ENCODE measurements around the gene DOCK4.

DOCK4 gene

DNA sequence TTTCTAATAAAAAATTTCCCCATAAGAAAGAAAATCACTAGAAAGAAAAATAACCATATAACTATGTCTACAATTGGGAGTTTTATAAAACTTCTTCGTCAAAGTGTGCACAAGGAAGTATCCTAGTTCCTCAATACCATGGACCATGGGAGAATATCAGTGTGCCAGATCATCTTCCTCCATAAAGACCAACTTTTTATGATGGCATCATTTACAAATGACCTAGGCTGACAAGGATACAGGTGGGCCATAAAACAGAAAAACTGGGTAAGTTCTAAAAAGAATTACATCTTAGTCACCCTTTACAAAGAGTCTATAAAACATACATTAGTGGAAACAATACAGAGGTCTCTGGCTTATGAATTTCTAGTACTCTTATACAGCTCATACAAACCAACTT is 303.2 kb downstream of the DOCK4 start:
- no peak for DNase-seq (ENCODE audit: low spot score)

GRCh38 chr7:111900283-111900682 is 305.9 kb downstream of the DOCK4 start:
- no peak for DNase-seq (ENCODE audit: low spot score)

GRCh38 chr7:111895049-111895448 is 311.1 kb downstream of the DOCK4 start:
- DNase-seq (ENCODE audit: low spot score), result no peak

- no peak for DNase-seq (ENCODE audit: low spot score)
These were observed 311.7 kb downstream of the DOCK4 start for GRCh38 chr7:111894518-111894917.

GRCh38 chr7:111893190-111893589 is 313.0 kb downstream of the DOCK4 start:
- DNase-seq (ENCODE audit: low spot score), result no peak

DNA sequence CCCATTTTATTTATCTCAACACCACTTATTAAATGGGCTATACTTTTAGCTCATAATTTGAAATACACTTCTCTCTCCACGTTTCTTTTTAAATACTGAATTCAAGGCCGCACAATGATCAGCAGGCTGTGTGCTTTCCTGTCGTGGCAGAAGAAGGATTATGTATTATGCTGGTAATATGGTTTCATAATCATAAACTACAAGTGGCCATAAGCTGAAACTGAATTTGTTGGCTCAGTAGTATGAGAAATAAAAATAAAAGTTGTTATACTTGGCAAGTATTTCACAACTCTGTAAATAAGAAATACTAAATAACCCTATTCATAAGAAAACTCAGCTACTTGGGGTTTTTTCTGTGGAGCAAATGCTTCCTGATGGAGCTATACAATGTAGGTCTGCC is 313.6 kb downstream of the DOCK4 start:
- DNase-seq (ENCODE audit: low spot score), result no peak

DNA sequence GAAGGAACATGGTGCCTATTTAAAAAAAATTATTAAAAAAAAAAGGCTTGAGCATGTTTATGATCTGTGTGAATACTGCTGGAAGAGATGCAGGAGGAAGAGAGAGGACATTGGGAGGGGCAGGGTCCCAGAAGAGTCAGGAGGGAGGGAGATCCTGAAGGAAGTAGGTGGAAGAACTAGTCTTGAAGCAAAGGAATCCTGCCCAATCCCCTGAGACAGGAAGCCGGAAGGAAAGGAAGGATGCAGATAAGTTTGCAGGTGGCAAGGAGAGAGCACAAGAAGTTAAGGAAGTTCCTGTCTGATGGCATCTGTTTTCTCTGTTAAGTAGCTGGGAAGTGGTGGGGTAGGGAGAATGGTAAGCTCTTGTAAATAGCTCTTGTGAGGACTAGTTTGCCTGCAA is 318.5 kb downstream of the DOCK4 start:
- DNase-seq (ENCODE audit: low spot score), result no peak

DNA sequence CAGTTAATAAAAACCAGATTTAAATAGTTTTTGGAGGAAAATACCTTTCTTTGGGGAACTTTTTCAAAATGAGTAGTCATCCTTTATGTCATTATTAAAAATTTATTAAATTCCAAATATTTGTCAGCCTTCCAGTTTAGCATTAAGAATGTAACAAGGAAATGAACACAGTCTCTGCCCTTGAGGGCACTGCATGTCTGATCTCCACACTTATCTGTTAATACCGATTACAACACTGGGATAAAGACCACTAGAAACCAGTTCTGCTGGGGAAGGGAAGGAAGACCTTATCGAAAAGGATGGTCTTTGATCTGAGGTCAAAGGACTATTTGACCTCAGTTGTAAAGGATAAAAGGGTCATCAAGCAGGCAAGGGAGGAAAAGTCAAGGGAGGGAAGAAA is 320.0 kb downstream of the DOCK4 start:
- no peak for DNase-seq (ENCODE audit: low spot score)

DNA sequence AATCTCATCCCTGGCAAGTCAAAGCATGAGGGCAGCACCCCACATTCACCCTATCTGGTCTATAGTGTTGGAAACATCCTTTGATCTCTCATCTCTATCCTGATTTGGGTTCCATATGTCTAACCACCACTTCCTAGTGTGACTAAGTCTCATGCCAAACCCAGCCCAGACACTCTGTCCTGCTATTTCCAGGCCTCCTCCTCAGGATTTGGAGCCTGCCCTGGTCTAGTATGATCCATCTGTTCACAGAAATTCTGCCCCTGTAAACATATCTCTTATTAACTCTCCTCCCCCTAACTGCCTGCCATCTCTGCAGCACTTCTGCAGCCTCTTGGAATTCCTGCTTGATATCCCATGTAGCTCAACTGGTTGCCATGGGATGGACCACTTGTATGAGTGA is 323.0 kb downstream of the DOCK4 start:
- no peak for DNase-seq (ENCODE audit: low spot score)

DNA sequence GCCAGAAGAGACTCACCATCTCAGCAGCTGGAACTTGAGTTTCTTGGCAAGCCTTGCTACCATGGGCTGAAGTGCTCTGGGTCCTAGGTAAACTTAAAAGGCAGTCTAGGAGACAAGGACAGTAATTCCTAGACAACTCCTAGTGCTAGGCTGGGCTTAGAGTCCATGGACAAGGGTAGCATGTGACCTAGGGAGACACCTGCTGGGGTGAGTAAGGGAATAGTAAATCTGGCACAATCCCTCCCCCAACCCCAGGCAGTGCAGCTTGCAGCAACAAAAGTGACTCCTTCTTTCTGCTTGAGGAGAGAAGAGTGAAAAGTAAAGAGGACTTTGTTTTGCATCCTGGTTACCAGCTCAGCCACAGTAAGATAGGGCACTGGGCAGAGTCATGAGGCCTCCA is 327.4 kb downstream of the DOCK4 start:
- DNase-seq (ENCODE audit: low spot score), result no peak

GRCh38 chr7:111877931-111878330 is 328.3 kb downstream of the DOCK4 start:
- no peak for DNase-seq (ENCODE audit: low spot score)

DNA sequence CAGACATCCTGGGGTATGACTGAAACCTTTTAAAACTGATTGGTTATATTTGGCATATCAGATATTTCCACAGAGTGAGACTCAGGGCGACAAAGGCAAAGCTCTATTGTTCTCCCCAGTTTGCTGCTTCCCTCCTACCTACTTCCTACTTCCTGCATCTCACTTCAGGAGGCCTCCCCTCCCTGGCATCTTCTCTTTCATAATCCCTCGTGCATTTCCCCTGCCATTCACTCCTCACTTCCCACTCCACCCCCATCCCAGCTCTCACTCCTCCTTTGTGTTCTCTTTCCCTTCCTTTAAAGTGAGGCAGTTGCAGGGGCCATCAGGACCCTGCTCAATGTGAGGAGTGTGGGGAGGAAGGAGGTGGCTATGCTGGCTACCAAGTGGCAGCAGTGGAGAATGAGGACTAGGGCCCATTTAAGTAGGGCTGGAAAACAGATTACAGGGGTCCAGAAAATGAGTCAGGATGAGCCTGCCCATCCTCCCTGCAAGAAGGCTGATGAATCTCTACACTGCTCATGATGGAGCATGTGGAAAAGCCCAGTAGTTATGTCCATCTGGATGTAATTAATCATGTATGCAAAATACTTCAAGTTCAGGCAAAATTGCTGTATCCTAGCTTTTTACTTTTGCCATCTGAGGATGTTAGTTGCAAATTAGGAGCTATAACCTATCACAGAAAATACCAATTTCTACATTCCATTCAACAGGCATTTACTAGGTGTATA is 332.1 kb downstream of the DOCK4 start:
- DNase-seq (ENCODE audit: low spot score), result no peak

- no peak for DNase-seq (ENCODE audit: low spot score)
These were observed 332.9 kb downstream of the DOCK4 start for GRCh38 chr7:111873326-111873646.

DNA sequence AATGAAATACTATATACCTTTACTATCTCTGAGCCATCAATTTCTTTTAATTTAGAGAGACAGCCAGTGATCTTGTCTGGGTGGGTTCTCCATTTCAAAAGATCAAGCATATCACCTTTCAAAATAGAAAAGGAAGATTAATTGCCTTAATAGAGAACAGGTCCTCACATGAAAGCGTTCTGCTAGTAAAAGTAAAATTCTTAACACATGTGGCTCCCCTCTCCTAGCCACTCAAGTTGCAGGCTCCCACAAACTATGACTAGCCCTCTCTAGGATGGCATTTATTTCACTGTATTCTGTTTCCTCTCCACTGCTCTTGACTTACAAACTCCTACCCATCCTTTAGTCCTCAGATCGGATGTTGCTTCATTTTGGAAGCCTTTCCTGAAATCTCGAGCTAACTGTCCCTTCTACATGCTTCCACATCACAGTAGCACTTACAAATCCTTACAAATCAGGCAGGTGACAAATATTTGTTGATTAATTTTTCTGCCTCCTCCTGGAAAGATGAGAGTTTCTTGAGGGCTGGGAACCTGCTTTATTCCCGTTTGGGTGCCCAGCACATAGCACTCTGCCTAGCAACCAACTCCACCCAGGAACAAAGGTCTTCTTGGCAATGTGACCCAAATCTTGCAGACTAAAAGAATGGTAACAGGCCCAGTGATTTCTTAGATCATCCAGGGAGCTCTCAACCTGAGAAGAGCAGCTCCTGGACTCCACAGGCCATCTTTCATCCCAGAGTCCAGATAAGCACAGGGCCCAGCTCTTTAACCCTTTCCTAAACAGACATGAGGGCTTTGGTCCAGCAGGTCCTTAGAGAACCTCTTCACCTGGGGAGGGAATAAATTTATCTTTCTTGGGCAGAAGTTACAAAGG is 333.5 kb downstream of the DOCK4 start:
- no peak for DNase-seq (ENCODE audit: low spot score)

- DNase-seq (ENCODE audit: low spot score), result no peak
These were observed 334.9 kb downstream of the DOCK4 start for GRCh38 chr7:111871283-111871682.

DNA sequence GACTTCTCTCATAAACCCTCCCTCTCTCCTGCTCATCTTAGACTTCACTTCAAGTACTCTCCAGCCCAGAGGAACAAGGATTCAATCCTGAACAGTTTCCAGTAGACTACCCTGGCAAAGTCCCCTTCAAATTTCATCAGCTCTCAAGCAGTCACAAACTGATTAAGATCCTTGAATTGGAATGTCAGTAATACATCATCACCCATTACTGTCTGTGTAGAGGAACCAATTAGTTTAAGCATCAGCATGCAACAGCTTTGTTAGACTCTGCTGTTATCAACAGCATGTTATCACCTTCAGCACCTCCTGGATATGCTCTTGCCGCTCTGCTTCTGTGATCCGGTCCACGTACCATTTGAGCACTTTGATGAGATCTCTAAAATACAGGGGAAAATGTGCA is 336.9 kb downstream of the DOCK4 start:
- DNase-seq (ENCODE audit: low spot score), result no peak

DNA sequence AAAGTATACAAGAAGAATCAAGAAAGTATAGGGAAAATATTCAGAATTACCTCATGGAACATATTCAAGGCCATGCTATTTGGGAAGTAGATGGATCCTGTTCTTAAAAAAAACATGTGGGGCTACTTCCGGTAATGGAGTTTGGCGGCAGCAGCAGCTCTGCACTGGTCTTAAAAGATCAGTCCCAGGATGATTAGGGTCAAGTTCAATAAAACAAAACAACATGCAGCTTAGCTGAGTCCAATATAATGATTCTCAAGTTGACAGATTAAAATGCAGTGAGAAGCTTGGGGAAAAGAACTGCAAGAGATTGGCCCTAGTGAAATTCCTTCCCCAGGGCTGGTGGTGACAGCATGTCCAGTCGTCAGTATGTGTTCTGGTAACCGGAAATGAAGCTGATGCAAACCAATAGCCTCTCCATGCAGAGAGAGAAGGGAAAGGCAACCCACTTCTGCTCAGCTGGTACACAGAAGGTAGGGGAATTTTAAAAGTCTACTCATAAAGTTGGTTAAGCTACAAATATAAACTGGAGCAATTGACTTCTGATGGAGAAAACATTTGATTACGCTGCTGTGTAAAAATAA is 338.8 kb downstream of the DOCK4 start:
- DNase-seq (ENCODE audit: low spot score), result no peak

- no peak for DNase-seq (ENCODE audit: low spot score)
These were observed 339.4 kb downstream of the DOCK4 start for GRCh38 chr7:111866787-111867186.

GRCh38 chr7:111865430-111865829 is 340.8 kb downstream of the DOCK4 start:
- DNase-seq (ENCODE audit: low spot score), result no peak

- no peak for DNase-seq (ENCODE audit: low spot score)
These were observed 341.8 kb downstream of the DOCK4 start for GRCh38 chr7:111864291-111864976.

DNA sequence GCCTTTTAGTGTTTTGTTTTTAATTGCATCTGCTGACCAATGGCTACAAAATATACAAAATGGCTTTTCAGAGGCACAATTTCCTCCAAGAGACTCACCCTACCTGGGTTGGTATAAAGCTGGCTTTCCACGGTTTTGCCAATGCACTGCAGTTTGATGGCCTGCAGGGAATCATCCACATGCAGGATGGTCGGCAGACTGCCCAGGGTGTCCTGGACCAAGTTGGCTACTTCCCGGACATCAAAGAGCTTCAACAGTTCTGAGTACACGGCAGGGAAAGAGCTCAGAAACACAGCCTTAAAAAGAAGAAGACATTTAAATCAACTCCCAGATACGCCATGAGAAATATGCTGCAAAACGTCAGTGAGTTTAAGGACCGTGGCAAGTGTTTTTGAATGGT is 342.9 kb downstream of the DOCK4 start:
- DNase-seq (ENCODE audit: low spot score), result no peak

GRCh38 chr7:111860248-111860647 is 346.0 kb downstream of the DOCK4 start:
- DNase-seq (ENCODE audit: low spot score), result no peak

GRCh38 chr7:111858331-111858730 is 347.9 kb downstream of the DOCK4 start:
- DNase-seq (ENCODE audit: low spot score), result no peak
